ENCODE data around the gene SPATA13.

SPATA13 gene

DNA sequence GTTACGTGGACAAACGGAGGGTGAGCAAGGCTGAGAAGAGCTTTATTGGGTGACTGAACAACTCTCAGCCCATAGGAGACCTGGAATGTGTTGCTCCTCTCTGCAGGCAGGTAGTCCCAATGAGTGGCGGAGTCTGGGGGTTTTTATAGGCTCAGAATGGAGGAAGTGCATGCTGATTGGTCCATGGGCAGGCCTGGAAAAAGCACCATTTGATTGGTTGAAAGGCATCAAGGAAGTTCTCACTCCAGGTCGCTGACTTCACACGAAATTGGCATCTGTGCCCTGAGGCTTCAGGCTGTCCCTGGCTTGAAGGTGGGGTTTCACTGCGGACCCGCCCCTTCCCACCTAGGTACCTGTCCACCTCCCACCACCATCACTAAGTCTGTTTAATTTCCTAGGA, 65.4 kb downstream of the SPATA13 start:
- no peak for DNase-seq

DNA sequence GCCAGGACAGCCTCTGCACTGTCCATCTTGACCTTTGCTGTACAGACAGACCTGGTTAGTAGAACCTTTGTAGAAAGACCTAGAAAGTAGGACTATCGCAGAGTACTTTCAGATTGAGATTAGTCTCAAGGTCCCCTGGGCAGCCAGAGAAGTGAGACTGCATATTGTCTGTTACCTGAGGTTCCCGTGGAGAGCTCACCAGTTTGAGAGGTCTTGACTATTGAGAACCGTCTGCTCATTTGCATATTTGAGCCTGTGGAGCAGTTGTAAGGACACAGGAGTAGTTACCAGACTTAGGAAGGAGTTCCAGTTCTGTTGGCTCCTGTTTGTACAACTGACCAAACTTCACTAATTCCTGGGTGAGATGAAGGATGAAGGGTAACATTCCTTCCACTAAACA, 66.2 kb downstream of the SPATA13 start:
- no peak for DNase-seq

DNA sequence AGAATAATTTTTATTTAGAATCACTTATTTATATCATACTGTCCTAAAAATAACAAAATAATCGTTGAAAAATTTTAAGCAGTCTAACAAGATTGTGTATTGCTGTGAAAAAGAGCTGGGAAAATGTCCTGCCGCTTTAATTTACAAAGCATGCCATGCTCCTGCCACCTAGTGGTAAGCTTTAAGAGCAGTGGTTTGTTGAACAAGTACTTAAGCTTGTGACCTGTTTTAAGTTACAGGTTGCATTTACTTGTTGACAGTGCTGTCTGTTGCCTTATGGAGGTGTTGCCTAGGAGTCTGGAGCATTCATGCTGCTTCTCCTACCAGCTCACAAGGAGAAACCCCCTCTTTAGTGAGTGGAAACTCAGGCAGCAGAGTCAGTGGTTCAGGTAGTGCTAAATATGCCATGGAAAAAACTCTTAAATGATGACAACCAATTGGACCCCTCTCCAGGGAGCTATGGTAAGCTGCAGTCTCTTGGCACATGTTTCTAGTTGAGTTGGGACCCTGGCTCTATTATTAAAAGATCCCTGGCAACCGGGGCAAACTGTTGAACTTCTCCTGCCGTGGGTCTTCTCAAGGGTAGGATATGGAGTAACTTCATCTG, 68.4 kb downstream of the SPATA13 start:
- DNase-seq: no peak

DNA sequence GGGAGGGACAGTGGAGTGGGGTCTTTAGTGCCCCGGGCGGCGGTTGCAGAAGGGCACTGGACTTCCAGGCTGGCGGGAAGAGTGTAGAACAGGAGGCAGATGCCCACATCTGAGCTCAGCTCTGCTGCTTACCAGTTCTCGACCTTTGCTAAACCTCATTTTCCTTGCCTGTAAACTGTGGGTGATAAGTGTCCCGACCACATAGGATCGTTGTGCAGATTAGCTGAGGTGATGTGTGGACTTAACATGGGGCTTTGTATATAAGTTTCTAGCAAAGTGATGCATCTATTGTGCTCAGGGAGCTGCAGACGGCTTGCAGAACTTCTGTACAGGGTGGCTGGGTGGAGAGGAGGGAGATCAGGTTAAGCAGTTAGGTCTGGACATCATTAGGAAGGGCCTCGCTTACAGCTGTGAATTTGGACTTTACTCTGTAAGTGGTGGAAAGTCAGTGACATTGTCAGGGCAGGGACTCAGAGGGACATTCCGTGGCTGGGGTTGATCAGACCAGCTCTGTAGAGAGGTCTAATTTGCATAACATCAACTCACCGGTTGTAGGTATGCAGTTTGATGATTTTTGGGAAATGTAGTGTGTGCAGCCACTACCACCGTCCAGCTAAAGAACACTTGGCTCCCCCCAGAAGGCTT, 70.0 kb downstream of the SPATA13 start:
- DNase-seq: no peak

DNA sequence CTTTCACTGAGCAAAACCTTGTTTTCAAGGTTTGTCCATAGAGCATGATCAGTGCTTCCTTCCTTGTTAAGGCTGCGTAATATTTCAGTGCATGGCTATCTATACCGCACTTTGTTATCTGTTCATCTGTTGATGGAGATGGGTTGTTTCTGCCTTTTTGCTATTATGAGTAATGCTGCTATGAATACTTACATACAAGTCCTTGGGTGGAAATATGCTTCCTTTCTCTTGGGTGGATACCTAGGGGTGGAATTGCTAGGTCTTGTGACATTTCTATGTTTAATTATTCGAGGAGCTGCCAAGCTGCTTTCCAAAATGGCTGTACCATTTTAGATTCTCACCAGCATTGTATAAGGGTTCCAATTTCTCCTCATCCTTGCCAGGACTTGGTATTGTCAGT, 70.9 kb downstream of the SPATA13 start:
- no peak for DNase-seq

DNA sequence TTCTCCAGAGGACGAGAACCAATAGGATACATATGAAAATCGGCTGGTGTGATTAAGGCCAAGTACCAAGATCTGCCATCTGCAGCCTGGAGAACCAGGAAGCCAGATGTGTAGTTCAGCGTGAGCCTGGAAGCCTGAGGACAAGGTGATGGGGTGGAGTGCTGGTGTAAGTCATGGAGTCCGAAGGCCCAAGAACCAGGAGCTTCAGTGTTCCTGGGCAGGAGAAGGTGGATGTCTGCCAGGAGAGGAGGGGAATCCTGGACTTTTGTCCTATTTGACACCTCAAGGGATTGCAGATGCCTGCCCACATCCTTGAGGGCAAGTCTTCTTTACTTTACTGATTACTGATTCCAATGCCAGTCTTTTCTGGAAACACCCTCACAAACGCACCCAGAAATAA, 71.5 kb downstream of the SPATA13 start:
- DNase-seq: no peak

DNA sequence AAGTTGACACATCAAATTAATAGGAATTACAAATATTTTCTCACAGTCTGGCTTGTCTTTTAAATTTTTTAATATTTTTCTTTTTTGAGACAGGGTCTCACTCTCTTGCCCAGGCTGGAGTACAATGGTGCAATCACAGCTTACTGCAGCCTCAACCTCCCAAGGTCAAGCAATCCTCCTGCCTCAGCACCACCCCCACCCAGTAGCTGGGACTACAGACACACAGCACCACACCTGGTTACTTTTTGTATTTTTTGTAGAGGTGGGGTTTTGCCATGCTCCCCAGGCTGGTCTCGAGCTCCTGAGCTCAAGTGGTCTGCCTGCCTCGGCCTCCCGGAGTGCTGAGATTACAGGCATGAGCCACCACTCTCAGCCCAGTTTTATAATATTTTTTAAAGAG, 72.0 kb downstream of the SPATA13 start:
- DNase-seq: no peak

DNA sequence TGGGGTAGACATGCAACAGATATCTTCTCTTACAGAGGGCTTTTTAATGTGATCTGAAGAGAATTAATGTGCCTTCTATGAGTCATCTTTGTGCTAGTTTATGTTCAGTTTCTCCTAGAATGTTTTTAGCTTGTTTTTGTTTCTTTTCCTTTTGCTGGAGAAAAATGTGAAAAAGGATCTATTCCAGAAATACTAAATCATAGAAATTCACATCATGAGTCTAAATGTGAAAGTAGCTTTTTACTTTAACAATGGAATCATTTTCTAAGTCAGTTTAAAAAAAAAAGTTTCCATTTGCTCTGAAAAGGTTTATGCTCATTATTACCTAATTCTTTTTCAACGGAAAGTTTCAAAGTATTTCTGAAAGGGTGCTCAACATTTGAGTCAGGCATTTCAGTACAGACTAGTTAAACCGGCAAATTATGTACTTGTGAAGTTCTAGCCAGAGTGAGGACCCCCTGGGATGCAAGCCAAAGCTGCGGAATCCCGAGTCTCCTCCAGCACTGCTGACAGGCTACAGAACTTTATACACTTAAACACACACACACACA, 72.9 kb downstream of the SPATA13 start:
- no peak for DNase-seq

DNA sequence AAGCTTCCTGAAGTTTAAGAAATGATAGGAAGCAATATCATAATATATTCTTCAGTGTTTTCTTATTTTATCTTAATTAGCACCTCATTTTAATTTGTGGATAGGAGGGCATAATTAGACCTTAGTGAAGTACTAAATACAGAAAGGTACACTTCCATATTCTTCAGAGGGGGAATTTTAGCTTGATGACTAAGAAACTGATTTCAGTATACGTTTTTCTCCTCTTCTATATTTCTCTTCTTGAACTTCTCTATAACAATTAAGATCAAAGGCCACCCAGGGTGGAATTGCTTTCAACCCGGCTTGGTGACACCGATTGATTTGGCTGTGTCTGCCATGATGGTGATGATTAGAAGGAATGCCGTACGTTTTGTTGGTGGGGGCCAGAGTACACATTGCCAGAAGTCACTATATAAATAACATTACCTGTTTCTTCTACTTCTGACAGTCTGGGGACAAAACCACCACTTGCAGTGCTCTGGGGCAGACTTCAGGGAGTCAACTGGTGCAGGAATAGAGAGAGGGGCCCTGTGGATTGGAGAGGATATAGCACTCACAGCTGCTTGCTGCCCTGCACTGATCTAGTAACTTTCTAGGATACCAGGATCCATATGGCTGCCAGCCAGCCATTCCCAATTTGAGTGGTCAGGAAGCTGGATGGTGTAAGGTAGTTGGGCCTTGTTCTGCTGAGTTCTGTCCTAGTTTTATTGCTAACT, 73.8 kb downstream of the SPATA13 start:
- no peak for DNase-seq

DNA sequence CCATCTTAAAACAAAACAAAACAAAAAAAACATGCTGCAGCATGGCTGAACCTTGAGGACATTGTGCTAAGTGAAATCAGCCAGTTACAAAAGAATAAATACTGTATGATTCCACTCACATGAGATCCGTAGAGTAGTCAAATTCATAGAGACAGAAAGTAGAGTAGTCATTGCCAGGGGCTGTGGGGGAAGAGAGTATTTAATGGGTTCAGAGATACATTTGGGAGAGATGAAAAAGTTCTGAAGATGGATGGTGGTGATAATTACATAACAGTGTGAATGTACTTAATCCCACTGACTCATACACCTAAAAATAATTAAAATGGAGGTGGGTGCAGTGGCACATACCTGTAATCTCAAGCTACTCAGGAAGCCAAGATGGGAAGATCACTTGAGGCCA, 76.8 kb downstream of the SPATA13 start:
- no peak for DNase-seq

DNA sequence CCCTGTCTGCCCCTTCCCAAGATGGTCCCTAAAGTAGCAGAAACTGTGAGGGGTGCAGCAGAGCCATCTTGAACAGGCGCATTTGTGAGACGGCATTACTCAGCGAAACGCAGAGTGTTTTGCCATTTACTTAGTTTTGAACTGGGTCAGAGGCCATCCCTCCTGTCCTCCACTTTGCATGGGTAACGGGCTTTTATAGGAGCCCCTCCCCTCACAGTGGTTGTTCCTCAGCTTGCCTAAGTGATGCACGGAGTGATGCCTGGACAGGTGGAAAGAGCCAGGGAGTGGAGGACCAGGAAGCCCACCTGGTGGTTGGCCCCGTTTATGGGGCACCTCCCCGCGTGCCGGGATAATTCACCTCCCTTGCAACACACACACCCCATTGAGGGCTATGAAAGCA, 80.8 kb downstream of the SPATA13 start:
- DNase-seq: no peak

DNA sequence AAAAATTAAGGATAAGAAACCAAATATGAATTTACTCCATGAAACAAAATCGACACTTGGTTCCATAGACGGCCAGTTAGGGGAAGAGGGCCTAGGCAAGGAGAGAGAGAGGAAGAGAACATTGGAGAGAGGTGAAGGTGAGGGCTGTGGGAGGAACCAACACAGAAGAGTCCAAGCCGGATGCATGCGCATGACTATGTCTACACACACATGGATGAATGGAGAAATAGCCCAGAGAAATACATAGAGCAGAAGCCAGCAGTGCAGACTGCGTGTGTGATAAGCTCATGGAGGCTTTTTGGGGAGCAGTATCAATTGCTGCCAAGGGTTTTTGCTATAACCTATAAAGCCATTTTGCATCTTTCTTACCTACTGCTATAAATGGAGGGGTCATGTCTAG, 81.6 kb downstream of the SPATA13 start:
- no peak for DNase-seq

DNA sequence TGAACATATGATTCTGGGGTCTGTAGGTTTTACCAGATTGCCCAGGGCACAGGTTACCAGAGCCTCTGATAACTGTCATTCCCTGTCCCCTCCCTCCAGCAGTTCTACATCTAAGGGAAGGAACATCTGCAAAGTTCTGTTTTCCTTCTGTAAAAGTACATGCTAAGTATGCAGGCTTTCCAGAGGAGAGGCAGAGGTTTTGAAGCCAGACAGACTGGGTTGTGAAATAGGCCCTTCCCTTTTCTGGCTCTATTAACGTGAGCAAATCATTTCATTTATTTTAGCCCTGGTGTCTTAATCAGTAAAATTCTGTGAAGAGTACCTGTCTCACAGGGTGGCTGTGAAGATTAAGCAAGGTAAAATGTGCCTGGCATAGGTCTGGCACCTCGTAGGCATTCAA, 82.8 kb downstream of the SPATA13 start:
- no peak for DNase-seq

DNA sequence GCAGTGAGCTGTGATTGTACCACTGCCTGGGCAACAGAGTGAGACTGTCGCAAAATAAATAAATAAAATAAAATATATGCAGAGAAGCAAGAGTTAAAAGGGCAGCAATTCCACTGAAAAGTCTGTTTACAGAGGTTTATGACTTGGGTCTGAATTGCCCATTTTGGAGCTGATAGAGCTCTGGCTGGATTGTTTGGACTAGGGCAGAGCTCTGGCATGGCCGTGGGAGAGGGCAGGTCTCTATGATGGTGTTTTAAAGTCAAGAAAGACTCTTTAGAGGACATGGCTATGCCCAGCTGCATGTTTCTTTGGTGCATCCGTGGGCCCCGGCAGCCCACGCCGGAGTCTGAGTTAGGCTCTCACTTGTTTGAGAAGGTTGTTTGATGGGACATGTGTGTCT, 84.3 kb downstream of the SPATA13 start:
- DNase-seq: no peak

DNA sequence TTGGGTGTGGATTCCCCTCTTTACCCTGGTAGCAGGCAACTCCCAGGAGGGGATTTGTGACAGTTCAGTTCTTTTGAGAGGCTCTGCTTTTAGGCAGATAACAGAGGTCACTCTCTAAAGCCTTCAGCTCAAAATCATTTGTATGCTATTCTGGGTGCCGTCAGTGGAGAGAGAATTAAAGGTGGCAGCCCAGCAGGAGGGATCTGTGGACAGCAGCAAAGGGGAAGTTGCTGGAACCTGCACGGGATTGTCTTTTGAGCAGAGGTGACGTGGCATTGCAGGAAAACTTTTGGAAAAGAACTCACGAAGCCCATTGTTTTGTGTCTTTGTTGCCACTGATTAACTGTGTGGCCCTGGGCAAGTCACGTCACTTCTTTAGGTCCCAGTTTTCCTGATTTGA, 86.5 kb downstream of the SPATA13 start:
- no peak for DNase-seq

DNA sequence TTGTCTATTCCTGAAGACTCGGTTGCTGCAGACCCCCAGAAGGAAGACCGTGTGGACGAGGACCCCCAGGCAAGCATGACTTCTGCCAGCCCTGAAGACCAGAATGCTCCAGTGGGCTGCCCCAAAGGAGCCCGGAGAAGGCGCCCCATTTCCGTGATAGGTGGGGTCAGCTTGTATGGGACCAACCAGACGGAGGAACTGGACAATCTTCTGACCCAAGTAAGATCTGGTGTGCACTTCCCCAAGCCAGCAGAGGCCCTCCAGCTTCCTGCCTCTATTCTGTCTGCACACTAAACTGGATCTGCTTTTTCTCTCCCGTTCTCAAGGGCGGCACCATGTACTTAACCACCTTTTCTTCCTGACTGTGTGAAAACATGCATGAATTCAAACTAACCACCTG, 89.1 kb downstream of the SPATA13 start:
- no peak for DNase-seq

DNA sequence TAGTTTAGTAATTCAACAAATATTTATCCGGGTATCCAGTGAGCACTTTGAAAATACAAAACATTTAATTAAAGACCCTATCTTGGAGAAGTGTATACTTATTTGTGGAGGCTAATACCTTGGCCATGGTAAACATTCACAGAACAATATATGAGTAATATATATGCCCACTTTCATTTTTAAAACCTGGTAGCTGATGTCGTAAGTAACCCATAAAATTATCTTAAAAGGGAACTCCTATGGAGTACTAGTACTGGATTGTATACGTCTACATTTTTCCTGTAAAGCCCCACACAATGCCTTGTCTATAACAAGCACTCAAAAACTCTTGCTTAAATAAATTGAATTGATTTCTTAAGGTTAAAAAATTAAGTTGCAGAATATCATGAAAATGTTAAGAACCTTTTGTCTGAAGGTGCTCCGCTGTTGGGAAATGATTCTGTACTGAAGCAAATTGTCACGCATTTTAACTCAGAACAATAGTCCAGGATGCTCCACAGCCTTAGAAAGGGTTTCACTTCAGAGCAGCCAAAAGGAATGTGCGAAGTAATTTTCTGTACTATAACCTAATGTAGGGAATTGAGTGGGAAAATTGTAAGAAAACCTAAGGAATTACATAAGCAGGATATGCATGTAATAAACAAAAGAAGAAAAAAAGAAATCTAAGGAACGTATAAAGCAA, 90.0 kb downstream of the SPATA13 start:
- no peak for DNase-seq

DNA sequence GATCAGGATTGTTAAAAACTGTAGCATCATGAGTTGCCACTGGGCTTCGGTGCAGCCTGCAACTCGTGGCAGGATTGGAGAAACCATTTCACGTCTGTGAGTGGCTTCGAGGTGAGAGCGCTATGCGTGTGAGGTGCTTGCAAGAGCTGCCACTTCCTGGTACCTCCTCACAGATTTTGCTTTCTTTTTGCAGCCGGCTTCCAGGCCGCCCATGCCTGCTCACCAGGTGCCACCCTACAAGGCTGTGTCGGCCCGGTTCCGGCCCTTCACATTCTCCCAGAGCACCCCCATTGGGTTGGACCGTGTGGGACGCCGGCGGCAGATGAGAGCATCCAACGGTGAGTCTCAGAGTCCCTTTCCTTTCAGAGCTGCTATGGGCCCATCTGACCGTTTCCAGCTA, 91.0 kb downstream of the SPATA13 start:
- DNase-seq: no peak

DNA sequence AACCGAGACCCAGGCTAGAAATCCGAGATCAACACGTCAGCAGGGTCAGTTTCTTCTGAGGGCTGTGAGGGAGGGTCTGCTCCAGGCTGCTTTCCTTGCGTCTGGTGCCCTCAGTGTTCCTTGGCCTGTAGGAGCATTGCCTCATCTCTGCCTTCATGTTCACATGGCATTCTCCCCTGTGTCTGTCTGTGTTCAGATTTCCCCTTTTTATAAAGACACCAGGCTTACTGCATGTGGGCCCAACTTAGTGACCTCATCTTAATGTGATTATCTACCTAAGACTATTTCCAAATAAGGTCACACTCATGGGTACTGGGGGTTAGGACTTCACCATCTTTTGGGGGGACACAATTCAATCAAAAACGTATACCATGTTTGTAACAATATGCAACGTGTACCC, 91.6 kb downstream of the SPATA13 start:
- DNase-seq: no peak

DNA sequence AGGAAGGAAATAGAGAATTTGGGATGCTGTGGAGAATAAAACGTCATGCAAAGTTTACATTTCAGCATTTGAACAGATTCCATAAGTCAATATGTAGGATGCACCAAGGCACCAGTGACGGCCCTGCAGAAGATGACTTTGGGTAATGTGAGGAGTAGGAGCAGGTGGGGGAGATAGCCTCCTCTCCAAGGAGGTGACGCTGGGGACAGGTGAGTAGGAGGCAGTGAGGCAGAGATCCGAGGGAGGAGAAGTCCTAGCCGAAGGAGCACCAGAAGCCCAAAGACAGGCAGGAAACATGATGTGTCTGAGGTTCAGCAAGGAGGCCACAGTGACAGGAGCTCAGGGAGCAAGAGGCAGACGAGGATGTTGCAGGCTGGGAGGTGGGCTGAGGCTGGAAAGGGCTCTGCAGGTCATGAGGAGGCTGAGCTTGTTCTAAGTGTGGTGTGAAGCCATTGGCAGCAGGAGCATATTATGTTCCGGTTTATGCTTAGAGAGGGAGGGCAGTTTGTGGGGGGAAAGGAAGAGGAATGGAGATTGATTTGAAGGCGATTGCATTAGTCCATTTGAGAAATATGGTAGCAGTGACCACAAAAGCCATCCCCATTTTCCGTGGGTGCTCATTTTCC, 93.1 kb downstream of the SPATA13 start:
- DNase-seq: no peak

DNA sequence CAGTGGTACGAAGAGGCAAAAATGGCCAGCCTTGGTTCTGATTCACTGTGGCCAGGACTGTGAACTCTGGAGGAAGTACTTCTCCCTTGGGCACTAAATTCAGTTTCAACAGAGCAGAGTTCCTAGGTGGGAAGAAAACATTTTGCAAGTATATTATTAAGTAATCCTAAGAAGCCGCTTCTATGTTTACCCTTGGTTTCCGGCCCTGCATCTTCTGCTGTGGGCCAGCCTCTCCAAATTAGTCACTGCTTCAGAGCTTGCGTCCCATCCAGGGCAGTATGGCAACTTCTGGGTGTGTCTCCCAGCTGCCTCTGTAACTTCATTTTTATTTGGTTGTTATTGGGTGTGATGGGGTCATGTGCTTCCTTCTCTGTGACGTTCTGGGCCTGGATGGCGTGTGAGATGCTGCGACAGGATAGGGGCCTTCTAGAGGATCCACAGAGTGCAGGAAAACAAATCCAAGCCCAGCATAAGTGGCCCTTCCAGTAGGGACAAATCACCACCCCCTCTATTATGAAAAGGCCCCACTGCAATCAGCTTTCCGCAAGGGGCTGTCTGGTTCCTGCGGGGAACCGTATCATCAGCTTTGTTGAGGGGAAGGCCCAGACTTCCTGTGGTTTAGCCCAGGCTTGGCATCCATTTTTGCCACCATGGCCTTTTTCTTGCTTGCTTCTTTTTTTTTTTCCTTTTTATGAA, 93.8 kb downstream of the SPATA13 start:
- no peak for DNase-seq

DNA sequence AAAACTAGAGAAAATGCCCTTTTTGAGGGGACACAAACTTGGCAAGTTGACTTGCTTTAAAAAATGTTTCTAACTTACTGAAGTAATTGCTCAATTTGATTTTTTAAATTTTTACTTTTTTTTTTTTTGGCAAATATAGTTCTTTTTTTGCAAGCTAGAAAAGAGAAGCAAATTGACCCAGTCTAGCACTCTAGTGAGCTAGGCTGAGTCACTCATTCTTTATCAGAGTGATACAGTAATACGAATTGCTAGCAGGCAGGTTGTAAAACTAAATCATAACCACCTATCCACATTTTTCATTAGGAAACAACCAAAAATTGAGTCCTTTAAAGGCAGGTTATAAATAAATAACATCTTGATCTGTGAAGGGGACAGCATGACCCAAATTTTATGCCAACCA, 97.0 kb downstream of the SPATA13 start:
- DNase-seq: no peak

DNA sequence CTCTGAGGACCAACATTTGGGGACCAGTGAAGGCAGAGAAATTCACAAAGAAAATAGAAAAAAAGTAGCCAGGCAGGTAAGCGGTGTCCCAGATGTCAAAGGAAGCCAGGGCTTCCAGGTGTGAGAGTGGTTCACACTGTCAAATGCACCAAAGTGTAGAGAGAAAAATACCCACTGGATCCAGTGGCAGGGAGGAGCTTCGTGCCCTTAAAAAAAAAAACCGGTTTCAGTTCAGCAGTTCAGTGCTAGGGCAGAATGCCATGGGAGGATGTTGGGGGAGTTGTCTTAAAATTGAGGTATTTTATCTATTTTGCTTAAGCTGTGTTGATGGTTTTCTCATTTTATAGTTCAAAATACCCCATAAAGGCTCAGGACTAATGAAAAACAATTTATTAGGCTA, 101.0 kb downstream of the SPATA13 start:
- no peak for DNase-seq

All from NCI-H1436 treated with DMSO at 0.1 percent for 48 hours (cell line).